VCaP (cell line): ENCODE data around the gene FRAS1.

Experiments used
- H3K27ac ChIP-seq: fragments of 450-650 bp; 2 replicates; pipeline ENCODE4 v1.5.1; 2017
- CTCF ChIP-seq: fragments of 450-650 bp; conservative IDR thresholded peaks from 2 replicates; pipeline ENCODE4 v1.5.1; 2017; ENCODE audit warnings: mild to moderate bottlenecking, moderate library complexity

The FRAS1 gene

DNA sequence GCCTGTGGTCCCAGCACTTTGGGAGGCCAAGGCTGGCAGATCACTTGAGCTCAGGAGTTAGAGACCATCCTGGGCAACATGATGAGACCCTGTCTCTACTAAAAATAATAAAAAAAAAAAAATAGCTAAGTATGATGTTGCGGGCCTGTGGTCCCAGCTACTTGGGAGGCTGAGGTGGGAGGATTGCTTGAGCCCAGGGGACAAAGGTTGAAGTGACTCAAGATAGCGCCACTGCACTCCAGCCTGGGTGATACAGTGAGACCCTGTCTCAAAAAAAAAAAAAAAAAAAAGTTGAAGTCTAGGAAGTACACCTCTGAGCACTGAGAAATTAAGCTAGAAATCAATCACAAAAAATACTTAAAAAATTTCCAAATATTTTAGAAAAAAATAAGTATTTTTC, 86.5 kb downstream of the FRAS1 start:
- TF ChIP-seq CTCF: no peak
- H3K27ac ChIP-seq: no peak overlapping the region

DNA sequence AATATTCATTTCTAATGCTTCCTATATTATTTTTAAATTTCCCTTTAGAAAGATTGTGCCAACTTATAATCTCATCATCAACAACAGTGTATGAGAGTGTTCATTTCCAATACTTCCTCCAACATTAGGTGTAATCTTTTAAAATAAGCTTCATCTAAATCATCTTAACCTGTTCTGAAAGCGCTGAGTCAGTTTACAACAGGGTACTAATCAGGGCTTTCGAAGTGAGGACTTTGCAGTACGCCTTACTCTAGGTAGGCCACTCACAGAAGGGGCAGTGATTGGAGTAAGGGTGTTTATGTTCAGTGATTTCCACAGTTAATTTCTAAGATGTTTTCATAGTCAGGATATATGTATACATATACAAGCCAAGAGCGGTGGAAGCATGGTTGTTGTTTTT, 87.9 kb downstream of the FRAS1 start:
- no peak for TF ChIP-seq CTCF
- no peak overlapping the region for H3K27ac ChIP-seq

GRCh38 chr4:78145622-78146021, 88.5 kb downstream of the FRAS1 start:
- H3K27ac ChIP-seq: no peak overlapping the region
- TF ChIP-seq CTCF: no peak

- TF ChIP-seq CTCF: no peak
- H3K27ac ChIP-seq: no peak overlapping the region
These were observed 92.8 kb downstream of the FRAS1 start for GRCh38 chr4:78149751-78150542.

DNA sequence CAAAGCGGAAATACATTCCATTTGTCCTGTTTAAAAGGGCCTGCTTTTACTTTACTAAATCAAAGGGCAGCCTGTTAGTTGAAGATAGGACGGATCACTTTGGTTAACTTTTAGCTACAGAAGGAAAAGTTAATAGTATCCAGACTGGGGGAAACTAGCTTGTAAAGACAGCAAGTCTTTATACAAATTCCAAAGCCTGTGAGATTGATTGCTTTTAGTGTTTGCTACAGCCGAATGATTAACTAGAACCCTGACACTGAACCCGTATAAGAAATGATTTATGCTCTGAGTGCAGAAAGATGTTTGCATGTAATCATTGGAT, 93.4 kb downstream of the FRAS1 start:
- no peak for TF ChIP-seq CTCF

GRCh38 chr4:78152795-78153194, 95.7 kb downstream of the FRAS1 start:
- TF ChIP-seq CTCF: no peak
- no peak overlapping the region for H3K27ac ChIP-seq

More for the DNA sequence above, 93.4 kb downstream of the FRAS1 start:
- no peak overlapping the region for H3K27ac ChIP-seq

- no peak for TF ChIP-seq CTCF
- no peak overlapping the region for H3K27ac ChIP-seq
These were observed 98.0 kb downstream of the FRAS1 start for GRCh38 chr4:78154972-78155590.
